Measurements from ENCODE around the gene SEC63. TPM values are rescaled to one million over a fixed set of nuclear protein-coding genes. Genes with fewer than 3 reads are reported as not detected.

Gene SEC63
- polyA plus RNA-seq, 1 donor: 67.5 TPM

DNA sequence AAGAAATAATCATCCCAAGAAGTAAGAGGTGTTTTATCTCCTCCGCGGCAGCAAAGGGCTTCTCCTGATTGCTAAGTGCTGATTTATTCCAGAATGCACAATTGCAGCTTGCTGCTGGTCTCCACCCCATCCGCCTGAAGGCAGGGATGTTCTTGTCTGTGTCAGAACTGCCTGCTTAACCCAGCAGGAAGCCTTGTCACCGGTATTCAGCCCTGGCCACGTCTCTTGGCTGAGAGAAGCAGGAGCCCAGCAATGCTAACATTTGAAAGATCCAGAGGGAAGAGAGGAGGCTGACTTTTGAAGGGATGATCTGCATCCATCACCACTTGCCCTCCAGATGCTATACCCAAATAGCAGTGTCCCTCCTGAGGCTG lies 138.1 kb downstream of the SEC63 start:
- DNase-seq (ENCODE audit: low read depth): no peak

DNA sequence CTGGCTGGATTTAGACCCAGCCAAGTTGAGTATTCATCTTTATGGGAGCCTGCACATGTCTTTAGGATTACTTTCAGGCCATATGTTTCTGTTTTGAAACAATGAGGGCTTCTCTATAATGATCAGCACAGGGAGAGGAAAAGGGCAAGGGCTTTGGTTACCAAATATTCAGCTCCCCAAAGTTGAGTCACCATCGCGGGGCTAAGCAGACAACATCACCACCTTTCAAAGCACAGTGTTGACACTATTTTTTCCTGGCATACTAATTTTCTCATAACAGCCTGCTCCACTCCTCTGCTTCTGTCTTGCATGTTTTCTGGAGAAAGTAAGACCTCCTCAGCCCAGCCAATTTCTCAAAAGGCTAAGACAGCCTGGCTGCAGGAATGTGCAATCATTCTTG lies 138.8 kb downstream of the SEC63 start:
- DNase-seq (ENCODE audit: low read depth): no peak

DNA sequence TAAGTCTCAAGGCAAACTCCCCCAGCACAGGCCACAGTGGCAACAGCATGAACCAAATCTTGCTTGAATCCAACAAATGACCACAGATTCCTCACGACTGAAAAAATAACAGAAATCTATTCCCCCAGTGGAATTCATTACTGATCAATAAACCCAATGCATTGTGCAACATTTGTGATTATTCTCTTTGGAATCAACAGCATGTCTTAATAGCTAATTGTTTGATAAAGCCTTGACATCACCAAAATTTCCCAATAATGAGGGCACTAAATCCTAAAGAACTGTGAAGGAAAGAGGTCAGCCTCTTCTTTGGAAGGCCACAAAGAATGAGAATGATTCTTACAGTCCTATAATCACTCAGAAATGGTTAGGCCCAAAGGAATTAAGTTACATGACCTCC lies 139.7 kb downstream of the SEC63 start:
- DNase-seq (ENCODE audit: low read depth): no peak

DNA sequence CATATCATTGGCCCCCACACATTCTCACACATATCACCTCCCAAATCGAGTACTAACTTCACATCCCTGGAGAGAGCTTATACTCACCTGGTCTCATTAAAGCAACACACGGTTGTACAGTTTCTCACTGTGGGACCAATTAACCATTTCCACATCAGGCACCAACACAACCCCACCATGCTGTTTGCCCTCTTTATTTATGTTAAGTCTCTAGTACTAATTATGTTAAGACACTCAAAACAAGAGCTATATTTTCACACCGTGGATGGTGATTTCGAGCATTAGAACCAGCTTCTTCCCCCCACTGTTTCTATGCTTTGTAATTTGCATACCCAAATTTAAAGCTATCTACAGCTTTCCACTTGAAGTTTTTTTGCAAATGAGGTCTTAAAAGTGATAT lies 140.2 kb downstream of the SEC63 start:
- DNase-seq (ENCODE audit: low read depth): no peak

Other genes starting within 250 kb of the SEC63 start
- 0.08 TPM for gene SCML4, start 133.9 kb downstream of the SEC63 start, polyA plus RNA-seq (ENCODE audit: insufficient read length)
- gene OSTM1, start 116.5 kb upstream of the SEC63 start, polyA plus RNA-seq (ENCODE audit: insufficient read length): 18.2 TPM
- gene NR2E1, start 207.8 kb upstream of the SEC63 start, polyA plus RNA-seq (ENCODE audit: insufficient read length): not detected

Measured in forelimb muscle (tissue), 1 donor.